Testis (tissue), 3 donors: ENCODE results near the gene TEX26. TPM values are rescaled to one million over a fixed set of nuclear protein-coding genes. Genes with fewer than 3 reads are reported as not detected.

Experiments used
- DNase-seq: peaks from one replicate; pipeline ENCODE4 v3.0.0-alpha.2; 2019
- H3K27ac ChIP-seq, 2 donors: fragments of 200-600 bp; sonication (generic); one replicate each; pipeline ENCODE4 v1.5.1; 2019
- H3K27me3 ChIP-seq: fragments of 200-600 bp; sonication (generic); one replicate; pipeline ENCODE4 v1.5.1; 2019
- H3K36me3 ChIP-seq: fragments of 200-600 bp; sonication (generic); one replicate; pipeline ENCODE4 v1.5.1; 2017; ENCODE audit warnings: low read depth; ENCODE audit errors: missing control alignments
- H3K4me1 ChIP-seq: fragments of 200-600 bp; sonication (generic); one replicate; pipeline ENCODE4 v1.5.1; 2019
- H3K4me3 ChIP-seq, 2 donors: fragments of 200-600 bp; sonication (generic); one replicate each; pipeline ENCODE4 v1.5.1; 2017 to 2019
- H3K9me3 ChIP-seq: fragments of 200-600 bp; sonication (generic); one replicate; pipeline ENCODE4 v1.5.1; 2017
- CTCF ChIP-seq, 3 experiments: fragments of 450-650 bp in 2 of 3; fragments of 200-600 bp in 1 of 3; sonication (generic) in 1 of 3; IDR thresholded peaks; one replicate each; pipeline ENCODE4 v1.5.1; 2016 to 2019; ENCODE audit warnings: antibody characterized with exemption in 3 of 3, mild to moderate bottlenecking in 2 of 3, moderate library complexity in 1 of 3
- POLR2A ChIP-seq: fragments of 450-650 bp; IDR thresholded peaks from one replicate; pipeline ENCODE4 v1.6.1; 2017; ENCODE audit warnings: antibody characterized with exemption, mild to moderate bottlenecking, moderate library complexity
- WGBS, 2 donors: methylation state at CpG; one replicate each; pipeline ENCODE4 v1.1.5; 2018; 5-methylcytosine and 5-hydroxymethylcytosine counted together
- intact Hi-C: fragments of 100-400 bp; cut with DNase I; formaldehyde crosslinking; loops from one replicate; pipeline ENCODE4 v1.15.1; 2023; ENCODE audit warnings: low total_unique reads
- polyA plus RNA-seq: library from polyadenylated mRNA; stranded (reverse); fragments of 350-450 nt; fragmentation: Illumina TruSeq; extraction: RNeasy Lipid Tissue Mini Kit (QIAGEN cat#74804); gene quantifications from one replicate; pipeline ENCODE4 v1.2.3, GENCODE V29; 2014; ENCODE audit warnings: low read depth, low replicate concordance; ENCODE audit not compliant: insufficient read depth
- total RNA-seq, 2 donors: library from RNA; depleted of rRNA; stranded (reverse); fragments of >200 nt; gene quantifications; one replicate each; pipeline ENCODE4 v1.2.3, GENCODE V29; 2016

The TEX26 gene
- total and polyA plus RNA-seq, 3 donors from 2014 or later, result 5.5 to 40.7 (median 21.4) TPM

- Histone ChIP-seq H3K4me3 (no peak overlapping the region), H3K27ac (no peak overlapping the region), H3K4me1 (no peaks in the 10 kb centered on the region), H3K9me3 (no peaks in the 10 kb centered on the region), H3K27me3 (no peaks in the 10 kb centered on the region), H3K36me3 (no peaks in the 10 kb centered on the region)
- WGBS, 2 donors, result 89 to 100% methylated on average over 1 of the region's 1 CpG
- intact Hi-C loops, result no loop called here
- DNase-seq, result no peak
- TF ChIP-seq POLR2A (no peak), CTCF (IDR thresholded peaks at IDR 0.05) (no peak)
These were observed 82.0 kb downstream of the TEX26 start for GRCh38 chr13:31014456-31014855.

- Histone ChIP-seq H3K4me1 (no peaks in the 10 kb centered on the region), H3K27me3 (no peaks in the 10 kb centered on the region), H3K36me3 (no peaks in the 10 kb centered on the region), H3K9me3 (no peaks in the 10 kb centered on the region), H3K4me3 (no peak overlapping the region), H3K27ac (no peak overlapping the region)
- TF ChIP-seq CTCF (IDR thresholded peaks at IDR 0.05) (no peak), POLR2A (no peak)
- intact Hi-C loops, result no loop called here
- DNase-seq, result no peak
These were observed 82.7 kb downstream of the TEX26 start for GRCh38 chr13:31015199-31015598.

- DNase-seq, result no peak
- 91 to 94% methylated on average over 8 of the region's 8 CpGs for WGBS, 2 donors
- no peaks in the 10 kb centered on the region for H3K27me3 ChIP-seq
- no peak for TF ChIP-seq POLR2A
- no peak for TF ChIP-seq CTCF (IDR thresholded peaks at IDR 0.05)
- H3K4me3 ChIP-seq, result no peak overlapping the region
- intact Hi-C loops, result no loop called here
- H3K4me1 ChIP-seq, result no peaks in the 10 kb centered on the region
- no peaks in the 10 kb centered on the region for H3K9me3 ChIP-seq
- no peaks in the 10 kb centered on the region for H3K36me3 ChIP-seq
- no peak overlapping the region for H3K27ac ChIP-seq
These were observed 84.2 kb downstream of the TEX26 start for GRCh38 chr13:31016342-31017325.

GRCh38 chr13:31018511-31018910 is 86.1 kb downstream of the TEX26 start:
- no peaks in the 10 kb centered on the region for H3K9me3 ChIP-seq
- intact Hi-C loops, result no loop called here
- H3K27me3 ChIP-seq, result no peaks in the 10 kb centered on the region
- no peak overlapping the region for H3K27ac ChIP-seq
- no peak for DNase-seq
- H3K36me3 ChIP-seq, result no peaks in the 10 kb centered on the region
- H3K4me1 ChIP-seq, result no peaks in the 10 kb centered on the region
- TF ChIP-seq CTCF (IDR thresholded peaks at IDR 0.05), result no peak
- TF ChIP-seq POLR2A, result no peak
- H3K4me3 ChIP-seq, result no peak overlapping the region
- WGBS, 2 donors, result 89 to 91% methylated on average over 3 of the region's 3 CpGs

GRCh38 chr13:31020996-31021395 is 88.5 kb downstream of the TEX26 start:
- no peaks in the 10 kb centered on the region for H3K9me3 ChIP-seq
- H3K4me3 ChIP-seq, result no peak overlapping the region
- H3K36me3 ChIP-seq, result no peaks in the 10 kb centered on the region
- intact Hi-C loops, result no loop called here
- H3K27ac ChIP-seq, result no peak overlapping the region
- TF ChIP-seq CTCF (IDR thresholded peaks at IDR 0.05), result no peak
- TF ChIP-seq POLR2A, result no peak
- WGBS, 2 donors, result 67 to 72% methylated on average over 3 of the region's 3 CpGs
- H3K27me3 ChIP-seq, result no peaks in the 10 kb centered on the region
- DNase-seq, result no peak
- no peaks in the 10 kb centered on the region for H3K4me1 ChIP-seq
